ENCODE data around the gene GHRL. TPM values are rescaled to one million over a fixed set of nuclear protein-coding genes. Genes with fewer than 3 reads are reported as not detected.

GHRL gene
- total and polyA plus RNA-seq, 7 donors = 0.54 to 1.5 (median 0.71) TPM; not detected in 4

DNA sequence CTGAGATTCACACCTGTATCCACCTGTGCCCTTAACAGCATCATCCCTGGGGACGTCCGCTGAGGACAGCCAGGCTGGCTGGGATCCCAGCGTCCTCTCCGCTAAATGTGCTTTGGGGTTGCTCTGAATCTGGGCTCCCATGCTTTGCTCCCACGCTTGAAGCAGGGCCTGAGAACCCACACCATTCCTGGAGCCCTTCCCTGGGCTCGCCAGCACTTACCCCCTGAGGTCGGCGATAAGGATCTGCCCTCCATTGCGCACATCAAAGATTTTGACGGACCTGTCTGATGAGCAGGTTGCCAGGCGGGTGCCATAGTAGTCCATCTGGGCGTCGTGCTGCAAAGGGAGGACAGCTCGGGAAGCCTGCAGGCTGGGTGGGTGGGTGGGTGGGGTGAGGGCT, 22.4 kb upstream of the GHRL start:
- H3K27me3 ChIP-seq = no peaks in the 10 kb centered on the region
- TF ChIP-seq POLR2A (IDR thresholded peaks at IDR 0.05) (no peak), EP300 (IDR thresholded peaks at IDR 0.05) (no peak), POLR2AphosphoS5 (IDR thresholded peaks at IDR 0.05) (no peak)
- TF ChIP-seq, protein P1, sequence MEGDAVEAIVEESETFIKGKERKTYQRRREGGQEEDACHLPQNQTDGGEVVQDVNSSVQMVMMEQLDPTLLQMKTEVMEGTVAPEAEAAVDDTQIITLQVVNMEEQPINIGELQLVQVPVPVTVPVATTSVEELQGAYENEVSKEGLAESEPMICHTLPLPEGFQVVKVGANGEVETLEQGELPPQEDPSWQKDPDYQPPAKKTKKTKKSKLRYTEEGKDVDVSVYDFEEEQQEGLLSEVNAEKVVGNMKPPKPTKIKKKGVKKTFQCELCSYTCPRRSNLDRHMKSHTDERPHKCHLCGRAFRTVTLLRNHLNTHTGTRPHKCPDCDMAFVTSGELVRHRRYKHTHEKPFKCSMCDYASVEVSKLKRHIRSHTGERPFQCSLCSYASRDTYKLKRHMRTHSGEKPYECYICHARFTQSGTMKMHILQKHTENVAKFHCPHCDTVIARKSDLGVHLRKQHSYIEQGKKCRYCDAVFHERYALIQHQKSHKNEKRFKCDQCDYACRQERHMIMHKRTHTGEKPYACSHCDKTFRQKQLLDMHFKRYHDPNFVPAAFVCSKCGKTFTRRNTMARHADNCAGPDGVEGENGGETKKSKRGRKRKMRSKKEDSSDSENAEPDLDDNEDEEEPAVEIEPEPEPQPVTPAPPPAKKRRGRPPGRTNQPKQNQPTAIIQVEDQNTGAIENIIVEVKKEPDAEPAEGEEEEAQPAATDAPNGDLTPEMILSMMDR (IDR thresholded peaks at IDR 0.05) = no peak
- DNase-seq = no peak
- H3K27ac ChIP-seq = no peak overlapping the region
- no peaks in the 10 kb centered on the region for H3K9me3 ChIP-seq
- H3K36me3 ChIP-seq = peaks cover 24 to 86% (median 55%) of the 10 kb centered on the region in 4 donors
- H3K4me3 ChIP-seq = no peak overlapping the region
- 96% methylated on average over 14 of the region's 14 CpGs for WGBS, 2 donors
- H3K4me1 ChIP-seq = peaks cover 0 to 17% (median 15%) of the 10 kb centered on the region in 4 donors
- intact Hi-C loops (cut with DNase I) = no loop called here

DNA sequence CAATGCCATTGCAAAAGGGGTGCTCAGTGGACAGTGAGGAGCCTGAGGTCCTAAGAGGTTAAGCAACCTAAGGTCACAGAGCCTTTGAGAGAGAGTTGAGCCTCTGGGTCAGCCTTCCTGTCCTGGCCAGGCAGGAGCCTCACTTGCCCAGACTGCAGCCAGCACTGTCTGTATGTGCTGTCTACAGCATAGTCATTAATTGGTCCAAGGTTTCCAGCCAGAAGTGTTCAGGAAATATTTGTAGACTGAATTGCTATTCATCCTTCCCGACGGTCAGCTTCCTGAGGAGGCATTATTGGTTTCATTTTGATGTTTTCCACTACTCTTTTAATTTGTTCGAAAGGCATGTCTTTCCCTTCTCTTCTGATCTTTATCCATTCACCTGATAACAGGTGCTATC, 20.1 kb upstream of the GHRL start:
- peaks cover 27 to 96% (median 55%) of the 10 kb centered on the region in 4 donors for H3K36me3 ChIP-seq
- intact Hi-C loops (cut with DNase I) = no loop called here

DNA sequence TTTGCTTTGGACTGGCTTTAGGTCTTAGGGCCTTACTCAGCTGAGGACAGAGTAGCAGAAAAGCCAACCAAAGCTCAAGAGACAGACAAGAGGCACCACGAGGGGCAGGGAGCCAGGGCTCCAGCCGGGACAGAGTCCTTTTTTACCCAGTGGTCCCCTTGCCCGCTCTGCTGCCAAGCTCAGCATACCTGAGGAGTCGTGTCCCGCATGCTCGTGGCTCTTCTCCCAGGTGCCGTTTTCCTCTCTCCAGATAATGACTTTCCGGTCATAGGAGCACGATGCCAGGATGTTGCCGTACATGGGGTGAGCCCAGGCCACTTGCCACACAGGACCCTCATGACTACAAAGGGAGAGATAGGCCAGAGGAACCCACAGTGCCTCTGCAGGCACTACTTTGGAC, 19.6 kb upstream of the GHRL start:
- 93 to 94% methylated on average over 10 of the region's 10 CpGs for WGBS, 2 donors
- TF ChIP-seq POLR2AphosphoS5 (IDR thresholded peaks at IDR 0.05) (no peak), EP300 (IDR thresholded peaks at IDR 0.05) (no peak), POLR2A (IDR thresholded peaks at IDR 0.05) (no peak)
- TF ChIP-seq, protein P1 (IDR thresholded peaks at IDR 0.05) = no peak
- no peaks in the 10 kb centered on the region for H3K4me1 ChIP-seq
- no peaks in the 10 kb centered on the region for H3K9me3 ChIP-seq
- intact Hi-C loops (cut with DNase I) = no loop called here
- no peak for DNase-seq
- H3K27me3 ChIP-seq = no peaks in the 10 kb centered on the region
- H3K36me3 ChIP-seq = peaks cover 27 to 96% (median 55%) of the 10 kb centered on the region in 4 donors
- H3K4me3 ChIP-seq = no peak overlapping the region
- H3K27ac ChIP-seq = no peak overlapping the region

More for the DNA sequence above, 20.1 kb upstream of the GHRL start:
- no peaks in the 10 kb centered on the region for H3K4me1 ChIP-seq
- H3K27ac ChIP-seq = no peak overlapping the region
- 88 to 90% methylated on average over 3 of the region's 3 CpGs for WGBS, 2 donors
- no peaks in the 10 kb centered on the region for H3K27me3 ChIP-seq
- H3K4me3 ChIP-seq = no peak overlapping the region
- no peaks in the 10 kb centered on the region for H3K9me3 ChIP-seq
- TF ChIP-seq, protein P1 (IDR thresholded peaks at IDR 0.05) = no peak
- DNase-seq = no peak

DNA sequence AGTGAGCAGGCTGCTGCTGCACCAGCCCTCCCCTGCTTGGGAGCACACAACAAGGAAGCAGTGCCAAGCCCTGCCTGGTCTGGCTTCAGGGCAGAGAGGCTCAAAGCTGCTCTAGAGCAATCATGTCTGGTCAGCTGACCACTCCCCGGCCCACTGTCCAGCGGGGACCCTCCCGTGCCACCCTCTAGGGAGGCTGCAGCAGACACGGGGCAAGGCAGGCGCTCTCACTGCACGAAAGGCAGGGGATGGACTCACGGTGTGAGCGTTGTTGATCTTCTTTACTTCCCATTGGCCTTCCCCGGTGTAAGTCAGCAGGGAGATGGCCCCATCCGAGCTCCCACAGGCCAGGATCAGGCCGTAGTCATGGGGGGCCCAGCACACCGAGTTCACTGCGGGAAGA, 19.0 kb upstream of the GHRL start:
- Histone ChIP-seq H3K9me3 (no peaks in the 10 kb centered on the region), H3K4me1 (no peaks in the 10 kb centered on the region), H3K27ac (no peak overlapping the region), H3K27me3 (no peaks in the 10 kb centered on the region), H3K4me3 (no peak overlapping the region), H3K36me3 (peaks cover 27 to 98% (median 56%) of the 10 kb centered on the region in 4 donors)
- no peak for DNase-seq
- 95% methylated on average over 13 of the region's 13 CpGs for WGBS, 2 donors
- TF ChIP-seq EP300 (IDR thresholded peaks at IDR 0.05) (no peak), POLR2AphosphoS5 (IDR thresholded peaks at IDR 0.05) (no peak), POLR2A (IDR thresholded peaks at IDR 0.05) (no peak)
- TF ChIP-seq, protein P1 (IDR thresholded peaks at IDR 0.05) = no peak
- intact Hi-C loops (cut with DNase I) = no loop called here

DNA sequence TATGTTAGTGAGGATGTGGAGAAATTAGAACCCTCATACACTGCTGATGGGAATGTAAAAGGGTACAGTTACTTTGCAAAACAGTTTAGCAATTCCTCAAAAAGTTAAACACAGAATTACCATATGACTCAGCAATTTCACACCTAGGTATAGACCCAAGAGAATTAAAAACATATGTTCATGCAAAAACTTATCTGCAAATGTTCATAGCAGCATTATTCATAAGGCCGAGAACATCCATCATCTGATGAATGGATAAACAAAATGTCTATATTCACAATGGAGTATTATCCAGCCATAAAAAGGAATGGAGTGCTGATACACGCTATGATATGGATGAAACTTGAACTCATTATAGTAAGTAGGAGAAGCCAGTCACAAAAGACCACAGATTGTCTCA, 17.8 kb upstream of the GHRL start:
- H3K9me3 ChIP-seq = no peaks in the 10 kb centered on the region
- DNase-seq = no peak
- intact Hi-C loops (cut with DNase I) = no loop called here
- no peak overlapping the region for H3K27ac ChIP-seq
- no peak overlapping the region for H3K4me3 ChIP-seq
- no peaks in the 10 kb centered on the region for H3K4me1 ChIP-seq
- WGBS, 2 donors = 93 to 94% methylated on average over 2 of the region's 2 CpGs
- H3K36me3 ChIP-seq = peaks cover 27 to 98% (median 55%) of the 10 kb centered on the region in 4 donors
- TF ChIP-seq POLR2AphosphoS5 (IDR thresholded peaks at IDR 0.05) (no peak), POLR2A (IDR thresholded peaks at IDR 0.05) (no peak), EP300 (IDR thresholded peaks at IDR 0.05) (no peak)
- TF ChIP-seq, protein P1 (IDR thresholded peaks at IDR 0.05) = no peak
- no peaks in the 10 kb centered on the region for H3K27me3 ChIP-seq

All from sigmoid colon (tissue), 7 donors.